NCI-H2196 treated with DMSO at 0.1 percent for 48 hours (cell line): ENCODE measurements around the gene DDX51.
A peak's percentile ranks its signal among the peaks of the same experiment; 100 is the strongest.

Experiments used
- DNase-seq: peaks from one replicate; lab custom pipeline; 2025; ENCODE audit not compliant: unreplicated experiment; lab: John Stamatoyannopoulos, UW

The DDX51 gene, protein sequence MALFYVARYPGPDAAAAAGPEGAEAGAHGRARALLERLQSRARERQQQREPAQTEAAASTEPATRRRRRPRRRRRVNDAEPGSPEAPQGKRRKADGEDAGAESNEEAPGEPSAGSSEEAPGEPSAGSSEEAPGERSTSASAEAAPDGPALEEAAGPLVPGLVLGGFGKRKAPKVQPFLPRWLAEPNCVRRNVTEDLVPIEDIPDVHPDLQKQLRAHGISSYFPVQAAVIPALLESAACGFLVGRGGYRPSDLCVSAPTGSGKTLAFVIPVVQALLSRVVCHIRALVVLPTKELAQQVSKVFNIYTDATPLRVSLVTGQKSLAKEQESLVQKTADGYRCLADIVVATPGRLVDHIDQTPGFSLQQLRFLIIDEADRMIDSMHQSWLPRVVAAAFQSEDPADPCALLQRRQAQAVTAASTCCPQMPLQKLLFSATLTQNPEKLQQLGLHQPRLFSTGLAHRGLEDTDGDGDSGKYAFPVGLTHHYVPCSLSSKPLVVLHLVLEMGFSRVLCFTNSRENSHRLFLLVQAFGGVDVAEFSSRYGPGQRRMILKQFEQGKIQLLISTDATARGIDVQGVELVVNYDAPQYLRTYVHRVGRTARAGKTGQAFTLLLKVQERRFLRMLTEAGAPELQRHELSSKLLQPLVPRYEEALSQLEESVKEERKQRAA

DNA sequence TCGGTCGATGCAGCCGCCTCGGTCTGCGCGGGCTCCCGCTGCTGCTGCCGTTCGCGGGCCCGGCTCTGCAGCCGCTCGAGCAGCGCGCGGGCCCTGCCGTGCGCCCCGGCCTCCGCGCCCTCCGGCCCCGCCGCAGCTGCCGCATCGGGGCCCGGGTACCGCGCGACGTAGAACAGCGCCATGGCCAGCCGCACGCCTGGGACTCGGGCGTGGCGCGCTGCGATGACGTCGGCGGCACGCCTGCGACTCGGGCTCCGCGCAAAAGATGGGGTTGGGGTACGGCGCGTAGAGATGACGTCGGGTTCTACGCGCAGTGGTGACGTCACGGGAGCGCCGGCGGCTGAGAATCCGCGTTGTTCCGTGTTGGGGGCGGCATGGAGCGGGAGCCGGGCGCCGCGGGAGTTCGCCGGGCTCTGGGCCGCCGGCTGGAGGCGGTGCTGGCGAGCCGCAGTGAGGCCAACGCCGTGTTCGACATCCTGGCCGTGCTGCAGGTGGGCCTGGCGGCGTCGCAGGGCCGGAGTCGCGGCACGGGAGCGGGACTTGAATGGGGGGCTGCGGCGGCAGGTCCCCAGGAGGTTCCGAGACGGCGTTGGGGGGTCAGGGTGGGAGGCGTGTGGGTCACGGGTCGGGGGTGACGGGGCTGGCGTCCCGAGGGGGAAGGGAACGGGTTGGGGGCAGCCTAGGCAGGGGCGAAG, at the start of gene DDX51, which contains the start of gene NOC4L:
Gene DDX51 (minus strand): TSS at position 205 of the 695 bp plus-strand sequence. CDS start 23 bp downstream, at position 182.
Gene NOC4L (plus strand): TSS at position 343 of the 695 bp plus-strand sequence. CDS start 32 bp downstream, at position 375.
- DNase-seq, result peak; percentile 72

DNA sequence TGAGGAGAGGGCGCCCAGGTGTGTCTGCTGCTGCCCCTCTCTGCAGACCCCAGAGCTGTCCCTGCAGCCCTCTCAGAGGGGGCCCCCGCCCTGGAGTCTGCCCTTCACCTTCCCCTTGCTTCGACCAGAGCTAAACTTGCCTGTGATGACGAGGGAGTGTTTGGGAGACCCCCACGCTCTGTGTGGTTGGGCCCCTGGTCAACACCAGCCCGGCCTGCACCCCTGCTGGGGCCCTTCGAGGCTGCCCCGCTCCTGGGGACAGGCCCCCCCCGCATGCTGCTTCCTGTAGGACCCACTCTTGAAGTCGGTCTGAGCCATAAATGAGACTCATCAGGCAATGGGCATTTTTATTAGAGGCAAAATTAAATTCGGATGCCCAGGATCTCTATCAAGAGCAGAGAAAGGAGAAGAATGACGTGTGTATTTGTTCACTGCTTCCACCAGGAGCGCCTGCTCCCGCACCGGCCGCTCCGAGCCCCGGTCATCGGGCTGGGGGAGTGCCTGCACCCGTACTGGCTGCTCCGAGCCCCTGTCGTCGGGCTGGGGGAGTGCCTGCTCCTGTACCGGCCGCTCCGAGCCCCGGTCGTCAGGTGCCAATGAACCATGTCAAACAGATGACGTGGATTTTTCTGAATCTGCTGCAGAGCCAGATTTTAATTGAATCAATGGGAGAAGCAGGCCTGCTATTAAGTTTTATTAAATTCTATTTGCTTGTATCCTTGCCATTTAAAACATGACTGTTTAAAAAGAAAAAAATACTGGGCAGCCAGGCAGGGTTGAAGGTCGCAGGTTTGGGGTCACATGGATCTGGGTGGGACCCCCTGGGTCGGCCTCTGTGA, 47.8 kb upstream of the DDX51 start:
- DNase-seq, result no peak

DNA sequence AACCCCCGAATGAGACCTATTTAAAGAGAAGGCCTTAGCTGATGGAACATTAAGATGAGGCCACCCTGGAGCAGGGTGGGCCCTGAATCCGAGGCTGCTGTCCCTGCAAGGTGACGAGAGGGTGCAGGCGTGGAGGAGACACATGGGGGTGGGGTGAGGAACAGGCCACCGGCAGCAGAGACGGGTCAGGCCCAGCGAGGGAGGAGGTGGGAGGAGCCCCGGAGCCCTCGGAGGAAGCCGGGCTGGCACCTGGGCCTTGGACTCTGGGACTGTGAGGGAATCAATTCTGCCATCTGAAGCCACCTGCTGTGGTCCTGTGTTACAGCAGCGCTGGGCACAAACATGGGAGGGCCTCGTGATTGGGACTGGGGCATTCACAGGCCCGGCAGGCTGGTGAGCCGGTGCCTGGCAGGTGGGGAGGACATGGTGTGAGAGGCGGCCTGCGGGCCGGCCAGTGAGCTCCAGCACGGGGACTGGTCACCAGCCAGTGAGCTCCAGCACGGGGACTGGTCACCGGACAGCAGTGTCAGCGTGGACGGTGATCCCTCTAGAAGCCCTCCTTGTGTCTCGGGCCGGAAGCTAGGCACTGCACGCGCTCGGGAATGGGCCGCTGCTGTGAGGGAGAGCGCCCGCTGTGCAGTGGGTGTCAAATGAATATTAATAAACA, 46.8 kb upstream of the DDX51 start:
- DNase-seq, result no peak

DNA sequence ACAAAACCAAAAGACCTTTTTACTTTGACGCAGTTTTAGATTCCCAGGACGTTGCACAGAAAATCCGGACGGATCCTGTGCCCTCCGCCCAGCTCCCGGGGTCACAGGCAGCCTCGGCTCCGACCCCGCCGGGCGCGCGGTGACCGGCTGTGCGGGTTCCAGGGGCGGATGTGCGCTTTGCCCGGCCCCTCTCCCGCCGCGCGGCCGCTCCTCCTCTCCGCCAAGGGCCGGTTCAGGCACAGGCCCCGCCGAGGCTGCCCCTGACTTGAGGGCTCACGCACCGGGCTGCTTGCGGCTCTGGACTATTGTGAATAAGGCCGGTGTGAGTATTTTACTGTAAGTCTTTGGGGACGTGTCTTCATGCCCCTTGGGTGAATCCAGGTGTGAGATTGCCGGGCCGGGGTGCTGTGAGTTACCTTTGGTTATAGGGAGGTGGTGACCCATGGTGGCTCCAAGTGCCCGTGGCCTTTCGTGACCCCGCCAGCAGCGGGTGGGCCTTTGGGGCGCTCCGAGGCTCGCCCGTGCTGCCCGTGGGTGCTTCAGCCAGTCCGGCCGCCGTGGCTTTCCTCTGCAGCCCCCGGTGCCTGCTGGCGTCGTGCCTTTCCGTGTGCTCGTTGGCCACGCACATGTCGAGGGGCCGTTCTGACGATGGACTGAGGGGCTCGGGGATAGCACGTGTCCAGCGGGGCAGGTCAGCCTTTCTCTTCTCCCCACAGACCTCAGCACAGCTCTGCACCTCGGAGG, 46.1 kb upstream of the DDX51 start:
- DNase-seq, result no peak

DNA sequence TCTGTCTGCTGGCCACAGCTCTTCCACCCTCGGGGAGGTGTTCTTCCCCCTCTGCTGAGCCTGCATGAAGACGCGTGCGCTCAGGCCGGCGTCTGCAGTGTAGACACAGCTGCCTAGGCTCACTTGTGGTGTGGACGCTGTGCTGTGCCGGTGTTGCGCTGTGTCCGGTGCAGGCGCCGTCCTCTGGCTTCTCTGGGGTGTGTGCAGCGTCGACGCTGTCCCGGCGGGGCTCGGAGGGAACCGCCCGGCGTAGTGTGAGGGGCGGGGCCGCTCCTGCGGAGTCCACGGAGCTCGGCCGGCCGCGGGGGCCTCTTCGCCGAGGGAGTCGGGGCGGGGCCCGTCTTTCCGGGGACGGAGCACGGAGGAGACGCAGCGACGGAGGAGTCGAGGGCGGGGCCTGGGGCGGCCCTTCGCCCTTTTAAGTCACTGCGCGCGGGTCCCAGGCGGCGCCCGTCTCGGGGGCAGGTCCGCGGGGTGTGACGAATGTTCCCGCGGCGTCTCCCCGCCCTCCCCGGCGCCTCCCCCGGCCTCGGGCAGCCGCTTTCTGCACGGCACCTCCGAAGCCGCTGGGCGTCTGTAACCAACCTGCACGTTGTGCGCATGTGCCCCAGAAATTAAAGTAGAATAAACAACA, 45.4 kb upstream of the DDX51 start:
- peak; percentile 88 for DNase-seq

DNA sequence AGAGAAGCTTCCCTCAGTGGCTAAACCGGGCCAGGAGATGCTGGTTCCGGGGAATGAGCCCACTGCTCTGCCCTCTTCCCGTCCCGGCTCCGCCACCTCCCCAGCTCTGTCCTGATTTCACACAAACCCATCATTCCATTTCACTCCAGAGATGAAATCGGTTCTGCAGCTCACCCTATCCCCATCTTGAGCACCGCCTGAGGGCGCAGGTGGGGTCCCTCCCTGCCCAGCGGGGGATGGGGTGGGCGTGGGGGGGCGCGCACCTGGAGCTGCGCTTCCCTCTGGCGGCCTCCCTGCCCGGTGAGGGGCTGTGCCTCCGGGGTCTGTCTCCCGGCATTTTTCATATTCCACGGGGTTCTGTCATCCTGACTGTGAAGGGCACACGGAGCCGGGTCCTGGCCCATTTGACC, 44.8 kb upstream of the DDX51 start:
- DNase-seq, result no peak

DNA sequence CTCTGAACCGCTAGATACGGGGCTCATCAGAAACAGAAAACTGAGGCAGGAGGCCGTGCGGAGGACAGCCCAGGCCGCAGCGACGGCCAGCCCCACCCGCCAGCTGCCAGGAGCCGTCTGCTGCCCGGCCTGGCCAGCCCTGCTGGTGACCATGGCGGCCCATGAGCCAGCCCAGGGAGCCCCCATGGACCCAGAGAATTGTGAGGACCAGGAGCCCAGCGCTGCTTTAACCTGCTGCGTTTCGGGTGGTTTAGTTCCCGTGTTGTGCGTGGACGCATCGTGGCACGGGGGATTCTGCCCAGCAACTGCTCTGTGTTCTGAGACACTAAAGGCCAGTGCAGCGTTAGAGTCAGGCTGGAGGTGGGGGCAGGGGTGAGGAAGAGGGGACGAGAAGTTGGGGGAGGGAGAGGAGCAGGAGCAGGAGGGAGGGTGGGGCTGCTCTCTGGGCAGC, 44.4 kb upstream of the DDX51 start:
- no peak for DNase-seq

DNA sequence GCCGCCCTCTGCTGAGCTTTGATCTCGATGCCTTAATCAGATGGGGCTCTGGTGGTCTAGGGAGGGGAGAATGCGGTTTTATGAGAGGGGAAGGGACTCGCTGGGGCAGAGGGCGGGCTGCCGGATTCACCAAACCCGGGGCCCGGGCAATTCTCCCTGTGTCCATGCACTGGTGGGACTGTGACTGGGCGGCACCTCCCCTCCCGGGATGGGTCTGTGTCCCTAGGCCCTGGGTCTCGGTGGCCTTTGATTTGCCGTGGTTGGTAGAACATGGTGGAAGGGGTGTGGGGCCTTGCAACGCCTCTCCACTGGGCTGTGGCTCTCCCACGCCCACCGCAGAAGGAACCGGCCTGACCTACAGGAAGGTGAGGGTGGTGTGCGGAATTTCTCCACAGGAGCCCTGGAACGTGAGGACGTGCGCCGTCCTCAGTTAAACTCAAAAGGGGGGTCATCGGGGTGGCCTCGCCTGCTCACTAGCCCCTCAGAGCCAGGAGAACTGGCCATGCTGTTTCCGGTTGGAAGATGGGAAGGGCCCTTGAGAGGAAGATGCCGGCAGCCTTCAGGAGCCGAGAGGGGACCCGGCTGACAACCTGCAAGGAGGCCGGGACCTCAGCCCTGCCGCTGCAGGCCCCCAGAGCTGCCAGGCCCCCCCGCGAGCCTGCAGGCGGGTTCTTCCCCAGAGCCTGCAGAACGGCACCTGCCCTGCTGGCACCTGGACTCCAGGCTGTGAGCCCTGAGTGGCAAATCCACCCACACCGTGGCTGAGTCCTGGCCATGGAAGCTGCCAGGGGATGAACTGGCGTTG, 43.7 kb upstream of the DDX51 start:
- no peak for DNase-seq

DNA sequence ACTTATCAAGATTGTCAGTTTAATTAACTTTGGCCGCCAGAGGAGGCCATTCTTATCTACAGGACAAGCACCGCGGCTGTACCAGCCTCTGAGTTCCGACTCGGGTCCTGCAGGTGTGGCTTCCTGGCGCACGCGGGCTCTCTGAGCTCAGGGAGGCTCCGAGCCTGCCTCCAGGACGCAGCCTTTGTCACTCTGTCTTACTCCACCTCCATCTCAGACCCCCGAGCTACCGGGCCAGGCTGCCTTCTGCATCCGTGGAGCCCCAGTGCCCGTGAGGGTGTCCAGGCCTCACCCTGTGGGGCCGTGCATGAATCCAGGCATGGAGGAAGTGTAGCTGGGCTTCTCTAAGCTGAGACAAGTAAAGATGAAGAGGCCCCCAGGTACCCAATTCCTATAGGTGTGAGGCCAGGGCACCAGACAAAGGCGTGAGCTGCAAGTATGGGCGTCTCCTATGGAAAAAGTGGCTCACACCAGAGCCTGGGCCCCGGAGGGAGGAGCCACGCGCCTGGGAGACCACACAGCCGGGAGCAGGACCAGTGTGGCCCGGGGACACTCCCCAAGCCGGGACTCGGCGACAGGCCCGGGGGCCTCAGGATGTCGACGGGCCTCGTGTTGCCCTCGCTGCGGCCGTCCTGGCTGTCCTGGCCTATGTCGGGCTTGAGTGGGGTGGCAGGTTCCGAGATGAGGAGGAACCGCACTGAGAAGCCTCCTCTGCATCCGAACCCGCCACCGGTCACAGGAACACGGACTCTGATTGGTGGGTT, 42.9 kb upstream of the DDX51 start:
- DNase-seq, result no peak

DNA sequence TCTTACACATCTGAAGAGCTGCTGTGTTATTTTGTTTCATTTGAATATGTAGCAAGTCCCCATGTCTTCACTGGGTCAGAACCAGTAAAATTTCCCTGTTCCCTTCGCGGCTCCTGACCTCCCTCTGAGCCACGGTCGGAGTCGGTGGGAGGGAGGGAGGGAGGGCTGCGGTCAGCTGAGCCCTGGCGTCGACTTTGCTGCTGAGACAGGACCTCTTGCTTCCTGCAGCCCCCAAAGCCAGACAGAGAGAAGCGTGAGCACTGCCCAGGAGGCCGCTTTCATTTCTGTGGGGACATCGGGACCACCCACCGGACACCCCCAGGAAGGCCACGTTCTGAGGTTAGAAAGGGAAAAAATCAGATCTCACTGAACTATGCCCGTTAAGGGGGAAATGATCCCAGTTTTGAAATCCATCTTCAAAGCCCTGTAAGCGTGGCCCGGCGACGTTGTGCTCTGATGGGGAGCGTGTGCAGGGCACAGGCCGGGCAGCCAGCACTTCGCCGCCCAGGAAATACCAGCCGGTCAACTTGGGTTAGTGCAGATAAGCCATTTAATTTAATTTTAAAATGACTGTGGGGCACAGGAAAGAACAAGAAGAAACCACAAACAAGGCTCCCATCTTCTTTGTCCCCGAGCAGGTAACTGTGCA, 42.2 kb upstream of the DDX51 start:
- DNase-seq, result no peak

DNA sequence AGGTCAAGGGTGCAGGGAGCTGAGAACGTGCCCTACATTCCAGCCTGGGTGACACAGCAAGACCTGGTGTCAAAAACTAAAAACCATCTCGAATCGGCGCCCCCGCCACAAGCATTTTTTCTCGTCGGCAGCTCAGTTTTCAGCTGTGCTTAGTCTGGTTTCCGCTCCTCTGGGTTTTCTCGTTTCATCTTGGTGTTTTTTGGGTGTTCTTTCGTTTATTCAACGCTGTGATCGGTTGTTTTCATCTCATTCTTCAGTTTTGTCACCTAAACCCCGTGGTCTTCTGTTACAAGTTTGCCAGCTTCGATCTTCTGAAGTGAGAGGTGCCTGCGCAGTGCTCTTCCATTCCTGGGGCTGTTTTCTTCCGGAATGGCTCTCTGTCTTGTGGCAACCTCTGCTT, 41.6 kb upstream of the DDX51 start:
- DNase-seq, result no peak

DNA sequence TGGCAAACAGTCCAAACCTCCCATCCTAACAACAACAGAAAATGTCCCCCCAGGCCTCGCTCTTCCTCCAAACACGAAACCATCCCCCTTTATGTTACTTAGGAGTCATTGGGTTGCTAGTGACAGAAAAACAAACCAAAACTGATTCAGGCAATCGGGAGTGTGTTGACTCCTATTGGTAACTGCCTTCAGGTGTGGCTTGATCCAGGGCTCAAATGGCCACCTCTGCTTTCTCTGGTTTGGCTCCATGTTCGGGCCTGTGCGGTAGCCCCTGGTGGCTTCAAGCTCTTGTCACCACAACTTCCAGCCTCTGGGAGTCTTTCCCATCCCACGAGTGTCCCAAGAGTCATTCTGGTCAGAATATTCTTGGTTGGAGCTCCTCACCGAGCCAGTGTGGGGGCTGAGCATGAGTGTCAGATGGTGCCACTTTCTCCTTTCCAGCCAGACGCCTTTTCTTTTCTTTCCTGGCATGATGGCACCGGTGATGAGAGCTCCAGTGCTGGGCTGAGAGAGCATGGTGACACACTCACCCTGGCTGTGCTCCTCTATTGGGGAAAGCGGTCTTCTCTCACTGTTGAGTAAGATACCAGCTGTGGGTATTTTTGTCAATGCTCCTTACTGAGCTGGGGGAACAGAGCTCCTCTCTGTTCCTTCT, 38.7 kb upstream of the DDX51 start:
- no peak for DNase-seq

DNA sequence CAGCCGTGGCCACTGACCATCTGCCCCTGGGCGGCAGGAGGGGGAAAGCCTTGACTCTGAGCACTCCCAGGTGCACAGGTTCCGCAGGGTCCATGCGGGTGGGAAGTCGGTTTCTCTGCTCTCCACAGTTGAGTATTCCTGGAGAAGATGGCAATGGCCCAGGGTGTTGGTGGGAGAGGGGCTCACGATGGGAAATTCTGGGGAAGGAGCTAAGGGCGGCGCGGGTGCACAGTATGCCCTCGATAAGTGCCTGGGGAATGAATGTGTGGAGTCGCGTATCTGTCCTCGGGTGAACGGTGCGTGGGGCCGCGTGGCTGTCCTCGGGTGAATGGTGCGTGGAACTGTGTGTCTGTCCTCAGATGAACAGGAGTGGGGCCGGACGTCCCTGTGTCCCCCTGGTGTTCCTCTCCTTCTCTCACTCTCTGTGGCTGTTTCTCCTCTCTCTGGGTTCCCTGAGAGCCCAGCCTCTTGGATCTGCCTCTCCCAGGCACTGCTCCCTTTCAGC, 38.1 kb upstream of the DDX51 start:
- DNase-seq, result no peak

DNA sequence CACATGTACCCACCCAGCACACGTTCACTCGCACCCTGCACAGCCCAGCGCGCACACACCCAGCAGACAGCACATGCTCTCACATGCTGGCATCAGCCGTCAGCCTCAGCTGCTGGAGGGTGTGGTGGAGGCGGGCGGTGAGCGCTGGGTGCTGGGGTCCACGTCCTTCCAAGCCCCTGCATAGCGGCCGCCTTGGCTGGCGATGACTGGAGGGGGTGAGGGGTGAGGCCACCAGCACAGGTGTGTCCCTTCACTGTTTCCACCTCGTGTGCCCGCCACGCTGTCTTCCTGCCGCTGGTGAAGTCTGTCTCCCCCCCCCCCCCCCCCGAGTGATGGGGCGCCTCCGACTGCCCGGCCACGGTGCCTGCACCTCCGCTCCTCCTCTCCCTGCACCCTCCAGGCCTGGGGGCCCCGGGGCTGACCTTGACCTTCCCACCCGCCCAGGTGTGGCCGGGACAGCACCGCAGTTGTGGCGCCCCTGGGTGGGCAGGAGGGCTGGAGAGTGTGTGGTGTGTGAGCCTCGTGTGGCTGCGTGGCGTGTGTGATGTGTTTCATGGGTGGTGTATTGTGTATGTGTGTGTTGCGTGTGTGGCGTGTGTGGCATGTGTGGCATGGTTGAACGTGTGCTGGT, 37.6 kb upstream of the DDX51 start:
- no peak for DNase-seq

DNA sequence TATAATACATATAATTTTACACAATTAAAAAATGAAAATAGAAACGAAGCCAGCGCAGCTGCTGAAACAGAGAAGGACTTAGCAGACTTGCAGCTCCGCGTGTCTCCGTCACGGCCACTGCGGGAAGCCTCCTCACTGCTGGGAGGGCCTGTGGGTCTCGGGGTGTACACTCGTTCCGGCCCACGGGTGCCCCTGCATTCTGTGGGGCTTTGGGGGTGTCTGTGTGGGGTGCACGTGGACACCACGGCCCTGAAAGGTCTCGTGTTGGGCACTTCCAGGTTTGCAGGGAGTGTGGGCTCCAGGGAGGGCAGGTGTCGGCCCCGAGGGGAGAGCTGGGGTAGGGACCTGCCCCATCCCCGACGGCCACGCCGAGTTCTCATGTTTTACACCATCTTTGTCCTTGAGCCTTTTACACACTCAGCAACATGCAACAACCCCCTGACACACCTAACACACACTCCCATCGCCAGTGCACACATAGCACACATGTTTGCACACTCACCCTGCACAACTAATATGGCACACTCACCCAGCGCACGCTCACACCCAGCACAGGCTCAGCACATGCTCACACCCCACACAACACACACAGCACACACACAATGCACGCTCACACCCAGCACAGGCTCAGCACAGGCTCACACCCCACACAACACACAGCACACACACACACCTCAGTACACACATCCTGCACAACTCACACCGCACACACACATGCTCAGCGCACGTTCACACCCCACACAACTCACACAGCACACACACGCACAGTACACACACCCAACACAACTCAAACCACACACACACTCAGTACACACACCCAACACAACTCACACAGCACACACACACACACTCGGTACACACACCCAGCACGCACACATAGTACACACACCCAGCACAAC, 36.8 kb upstream of the DDX51 start:
- no peak for DNase-seq
